Measurements from ENCODE around the gene FAM156B.
"Not testable (repeated sequence)": the region's sequence is repeated elsewhere in the genome, so short reads cannot be mapped to it uniquely, and the experiment has no call there.

GRCh38 chrX:52888090-52888489 is 9.0 kb upstream of the FAM156B start:
- not testable (repeated sequence) for TF ChIP-seq CTCF (IDR thresholded peaks at IDR 0.05; ENCODE audit: low read depth, low read length); EZH2phosphoT487 (IDR thresholded peaks at IDR 0.05; ENCODE audit: low read depth)

All from OCI-LY3 (cell line).